IMR-90 (cell line): Measurements from ENCODE around the gene PDE6H. TPM values are rescaled to one million over a fixed set of nuclear protein-coding genes. Genes with fewer than 3 reads are reported as not detected.

Experiments used
- ATAC-seq: fragments of 200-7000 bp; cut with Tn5 transposase; 2 replicates; pipeline ENCODE4 v1.9.1; 2020; ENCODE audit warnings: low read depth, mild to moderate bottlenecking, moderate library complexity
- BruUV-seq: library from RNA; stranded (reverse); fragments of 400-500 nt; replicated peaks from 2 replicates; lab custom pipeline; 2021; lab: Mats Ljungman, UMichigan
- CTCF ChIA-PET: fragments of 300-600 bp; formaldehyde crosslinking; extraction: SDS; loops from one replicate; lab custom pipeline; 2021; ENCODE audit warnings: antibody characterized with exemption; lab: Yijun Ruan, JAX
- POLR2A ChIA-PET: fragments of 300-600 bp; sonication (Branson Sonifier 250); formaldehyde crosslinking; loops from one replicate; lab custom pipeline; 2022; ENCODE audit warnings: antibody characterized with exemption; ENCODE audit not compliant: unreplicated experiment; lab: Charles Lee
- DNase-seq: peaks from one replicate; pipeline ENCODE4 v3.0.0; 2013
- H2AFZ ChIP-seq: replicated peaks from 2 replicates; pipeline ENCODE3; 2013; ENCODE audit warnings: low read length, mild to moderate bottlenecking; ENCODE audit not compliant: poor library complexity
- H2AK5ac ChIP-seq: 2 replicates; pipeline ENCODE4 v1.6.1; 2013; ENCODE audit warnings: low read depth, low read length, inconsistent platforms
- H2AK9ac ChIP-seq: replicated peaks from 2 replicates; pipeline ENCODE3; 2013; ENCODE audit warnings: mild to moderate bottlenecking, low read depth, low read length, moderate library complexity; ENCODE audit not compliant: poor library complexity
- H2BK120ac ChIP-seq: 2 replicates; pipeline ENCODE4 v1.6.1; 2013; ENCODE audit warnings: low read depth, low read length, inconsistent platforms
- H2BK15ac ChIP-seq: 3 replicates; pipeline ENCODE4 v1.6.1; 2013; ENCODE audit warnings: low read depth, low read length, inconsistent platforms
- H2BK20ac ChIP-seq: 2 replicates; pipeline ENCODE4 v1.6.1; 2013; ENCODE audit warnings: low read depth, mild to moderate bottlenecking, inconsistent platforms, low read length, moderate library complexity
- H2BK5ac ChIP-seq: 2 replicates; pipeline ENCODE4 v1.6.1; 2013; ENCODE audit warnings: mild to moderate bottlenecking, low read depth, low read length, inconsistent platforms; ENCODE audit not compliant: poor library complexity, severe bottlenecking
- H3K14ac ChIP-seq: replicated peaks from 2 replicates; pipeline ENCODE4 v1.6.1; 2013; ENCODE audit warnings: low read depth, low read length, inconsistent platforms
- H3K18ac ChIP-seq: 2 replicates; pipeline ENCODE4 v1.6.1; 2013; ENCODE audit warnings: low read depth, low read length, control low read depth
- H3K23ac ChIP-seq: 2 replicates; pipeline ENCODE4 v1.6.1; 2013; ENCODE audit warnings: low read depth, low read length, inconsistent platforms
- H3K27ac ChIP-seq: 2 replicates; pipeline ENCODE4 v1.5.1; 2013; ENCODE audit warnings: mild to moderate bottlenecking, control low read depth, low read length; ENCODE audit not compliant: insufficient read depth
- H3K27me3 ChIP-seq: 2 replicates; pipeline ENCODE4 v1.6.1; 2013; ENCODE audit warnings: low read length; ENCODE audit not compliant: control insufficient read depth, insufficient read depth
- H3K36me3 ChIP-seq: 2 replicates; pipeline ENCODE4 v1.6.1; 2013; ENCODE audit warnings: low read length, mixed read lengths; ENCODE audit not compliant: control insufficient read depth, insufficient read depth
- H3K4ac ChIP-seq: 2 replicates; pipeline ENCODE4 v1.6.1; 2013; ENCODE audit warnings: low read depth, low read length, inconsistent platforms
- H3K4me1 ChIP-seq: 2 replicates; pipeline ENCODE4 v1.6.1; 2013; ENCODE audit warnings: low read length, mixed read lengths; ENCODE audit not compliant: control insufficient read depth, insufficient read depth
- H3K4me2 ChIP-seq: 2 replicates; pipeline ENCODE4 v1.6.1; 2013; ENCODE audit warnings: low read depth, mild to moderate bottlenecking, control low read depth, low read length, moderate library complexity
- H3K4me3 ChIP-seq: 2 replicates; pipeline ENCODE4 v1.5.1; 2013; ENCODE audit warnings: low read depth, mild to moderate bottlenecking, control low read depth, low read length, moderate library complexity; ENCODE audit not compliant: insufficient read depth
- H3K56ac ChIP-seq: 2 replicates; pipeline ENCODE4 v1.6.1; 2013; ENCODE audit warnings: low read length, inconsistent platforms; ENCODE audit not compliant: insufficient read depth; ENCODE audit errors: extremely low read depth
- H3K79me1 ChIP-seq, 2 experiments: 2 replicates each; pipeline ENCODE4 v1.6.1; 2013; ENCODE audit warnings: low read length in 2 of 2, inconsistent platforms in 1 of 2, low read depth in 1 of 2
- H3K9ac ChIP-seq: 2 replicates; pipeline ENCODE4 v1.6.1; 2013; ENCODE audit warnings: low read depth, low read length, control low read depth
- H3K9me1 ChIP-seq: 2 replicates; pipeline ENCODE4 v1.6.1; 2013; ENCODE audit warnings: low read length, inconsistent platforms; ENCODE audit not compliant: insufficient read depth
- H3K9me3 ChIP-seq: 2 replicates; pipeline ENCODE4 v1.6.1; 2013; ENCODE audit warnings: low read length; ENCODE audit not compliant: control insufficient read depth, insufficient read depth
- H4K20me1 ChIP-seq: 2 replicates; pipeline ENCODE4 v1.6.1; 2013; ENCODE audit warnings: low read length, inconsistent platforms; ENCODE audit not compliant: insufficient read depth
- H4K5ac ChIP-seq: 2 replicates; pipeline ENCODE4 v1.6.1; 2013; ENCODE audit warnings: mild to moderate bottlenecking, low read depth, low read length, control low read depth
- H4K8ac ChIP-seq, 2 experiments: 2 replicates each; pipeline ENCODE4 v1.6.1; 2013; ENCODE audit warnings: low read depth in 2 of 2, low read length in 2 of 2, control low read depth in 1 of 2, inconsistent platforms in 1 of 2
- H4K91ac ChIP-seq: 2 replicates; pipeline ENCODE4 v1.6.1; 2013; ENCODE audit warnings: low read depth, low read length, inconsistent platforms; ENCODE audit not compliant: insufficient read depth
- BHLHE40 ChIP-seq: fragments of 150-350 bp; IDR thresholded peaks from 2 replicates; pipeline ENCODE4 v1.6.1; 2016; ENCODE audit warnings: mild to moderate bottlenecking, low read depth, low read length
- CEBPB ChIP-seq: IDR thresholded peaks from 2 replicates; pipeline ENCODE4 v1.6.1; 2012; ENCODE audit warnings: low read depth, low read length, improper control_type of control experiment
- CHD1 ChIP-seq: IDR thresholded peaks from 2 replicates; pipeline ENCODE4 v1.6.1; 2012; ENCODE audit warnings: low read depth, low read length, improper control_type of control experiment
- FOS ChIP-seq: fragments of 150-350 bp; IDR thresholded peaks from 2 replicates; pipeline ENCODE4 v1.6.1; 2016; ENCODE audit warnings: low read depth, low read length
- MAFK ChIP-seq: IDR thresholded peaks from 2 replicates; pipeline ENCODE4 v1.6.1; 2012; ENCODE audit warnings: low read depth, low read length, improper control_type of control experiment
- MAZ ChIP-seq: IDR thresholded peaks from 2 replicates; pipeline ENCODE4 v1.6.1; 2012; ENCODE audit warnings: low read depth, mild to moderate bottlenecking, low read length, improper control_type of control experiment, moderate library complexity, borderline replicate concordance
- MXI1 ChIP-seq: IDR thresholded peaks from 2 replicates; pipeline ENCODE4 v1.6.1; 2012; ENCODE audit warnings: low read depth, mild to moderate bottlenecking, low read length, moderate library complexity, borderline replicate concordance
- NFE2L2 ChIP-seq: fragments of 150-350 bp; IDR thresholded peaks from 2 replicates; pipeline ENCODE4 v1.6.1; 2016; ENCODE audit warnings: low read depth, mild to moderate bottlenecking, low read length
- POLR2A ChIP-seq: IDR thresholded peaks from 2 replicates; pipeline ENCODE4 v1.6.1; 2012; ENCODE audit warnings: mild to moderate bottlenecking, low read depth, low read length
- RAD21 ChIP-seq: IDR thresholded peaks from 2 replicates; pipeline ENCODE4 v1.6.1; 2012; ENCODE audit warnings: low read length, improper control_type of control experiment
- RCOR1 ChIP-seq: IDR thresholded peaks from 2 replicates; pipeline ENCODE4 v1.6.1; 2012; ENCODE audit warnings: mild to moderate bottlenecking, low read length, improper control_type of control experiment; ENCODE audit not compliant: insufficient replicate concordance
- RFX5 ChIP-seq: IDR thresholded peaks from 2 replicates; pipeline ENCODE4 v1.8.0; 2012; ENCODE audit warnings: low read depth, mild to moderate bottlenecking, low read length, moderate library complexity
- SMC3 ChIP-seq: fragments of 150-350 bp; IDR thresholded peaks from 2 replicates; pipeline ENCODE4 v1.6.1; 2016; ENCODE audit warnings: low read depth, mild to moderate bottlenecking, antibody characterized with exemption, low read length, moderate library complexity
- WGBS, 2 experiments: methylation state at CpG; one replicate each; pipeline versions ENCODE4 v1.1.5 to v1.1.7; 2013; ENCODE audit warnings: missing lambda C conversion rate in 2 of 2; ENCODE audit not compliant: insufficient read length in 1 of 2; ENCODE audit errors: extremely low coverage in 2 of 2; 5-methylcytosine and 5-hydroxymethylcytosine counted together
- dilution Hi-C: fragments of 300-500 bp; cut with HindIII; formaldehyde crosslinking; loops from one replicate; pipeline ENCODE4 v1.14.3; 2018; ENCODE audit warnings: low sequenced_read_pairs; ENCODE audit not compliant: unreplicated experiment
- in situ Hi-C: fragments of 300-500 bp; cut with MboI; formaldehyde crosslinking; loops from 3 replicates; pipeline ENCODE4 v1.14.3; 2019; ENCODE audit warnings: low sequenced_read_pairs, inconsistent platforms, mixed read lengths
- intact Hi-C: fragments of 100-400 bp; cut with micrococcal nuclease; formaldehyde crosslinking; loops from 2 replicates; pipeline ENCODE4 v1.10.0; 2022
- polyA plus RNA-seq, 3 experiments: library from polyadenylated mRNA; depleted of rRNA; stranded (reverse); fragments of >200 nt; gene quantifications; 2 replicates each; pipeline ENCODE4 v1.2.3, GENCODE V29; 2012; ENCODE audit warnings: low replicate concordance in 1 of 3
- total RNA-seq: library from RNA; depleted of rRNA; stranded (reverse); fragments of >200 nt; gene quantifications from 2 replicates; pipeline ENCODE4 v1.2.3, GENCODE V29; 2012
- TF ChIP-seq, protein P1 (sequence below): conservative IDR thresholded peaks from 2 replicates; pipeline ENCODE4 v1.5.1; 2012; ENCODE audit warnings: mild to moderate bottlenecking, low read depth, low read length, improper control_type of control experiment
- TF ChIP-seq, protein P2 (sequence below): fragments of 150-350 bp; IDR thresholded peaks from 2 replicates; pipeline ENCODE4 v1.6.1; 2017; ENCODE audit warnings: mild to moderate bottlenecking, antibody characterized with exemption, low read length, low read depth
- TF ChIP-seq, protein P3 (sequence below): fragments of 150-350 bp; IDR thresholded peaks from 2 replicates; pipeline ENCODE4 v1.6.1; 2016; ENCODE audit warnings: low read depth, mild to moderate bottlenecking, low read length, moderate library complexity, borderline replicate concordance

PDE6H gene
- total and polyA plus RNA-seq, 2 of the 4 experiments (the other 2 are of a cell fraction), result not detected

DNA sequence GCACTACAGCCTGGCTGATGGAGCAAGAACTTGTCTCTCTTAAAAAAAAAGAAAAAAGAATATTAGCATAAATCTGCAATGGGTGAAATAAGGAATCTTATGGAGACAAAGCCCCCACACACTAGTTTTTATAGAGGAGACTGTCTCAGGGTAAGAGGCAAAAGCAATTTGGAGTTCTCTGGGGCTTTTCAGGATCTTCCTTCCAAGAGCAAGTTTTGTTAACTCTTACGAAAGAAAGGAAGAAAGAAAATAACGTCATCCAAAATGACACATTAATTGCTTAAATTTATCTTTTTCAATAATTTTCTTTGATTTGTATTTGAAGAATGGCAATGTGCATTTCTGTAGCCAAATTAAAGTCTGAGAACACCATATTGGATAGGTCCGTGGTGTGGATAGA, 3.8 kb downstream of the PDE6H start:
- Histone ChIP-seq H2BK20ac (no peak overlapping the region), H4K20me1 (no peaks in the 10 kb centered on the region), H3K4ac (no peak overlapping the region), H3K27me3 (peaks cover 3% of the 10 kb centered on the region; the same call in 1 of the 2 replicates), H3K79me1 (no peaks in the 10 kb centered on the region), H3K36me3 (no peaks in the 10 kb centered on the region), H2BK120ac (no peak overlapping the region), H2AFZ (no peak overlapping the region), H3K4me3 (no peak overlapping the region), H2BK5ac (no peak overlapping the region), H4K91ac (no peak overlapping the region), H4K5ac (no peak overlapping the region), H2AK5ac (no peak overlapping the region), H3K14ac (no peak overlapping the region), H3K4me1 (no peaks in the 10 kb centered on the region), H4K8ac (no peak overlapping the region), H3K18ac (no peak overlapping the region), H3K23ac (no peak overlapping the region), H3K4me2 (no peak overlapping the region), H2BK15ac (no peak overlapping the region), H3K27ac (no peak overlapping the region), H2AK9ac (no peak overlapping the region), H3K9me1 (no peaks in the 10 kb centered on the region), H3K9me3 (no peaks in the 10 kb centered on the region), H3K9ac (no peak overlapping the region), H3K56ac (no peak overlapping the region)
- no peak for TF ChIP-seq CHD1
- TF ChIP-seq, protein P1, sequence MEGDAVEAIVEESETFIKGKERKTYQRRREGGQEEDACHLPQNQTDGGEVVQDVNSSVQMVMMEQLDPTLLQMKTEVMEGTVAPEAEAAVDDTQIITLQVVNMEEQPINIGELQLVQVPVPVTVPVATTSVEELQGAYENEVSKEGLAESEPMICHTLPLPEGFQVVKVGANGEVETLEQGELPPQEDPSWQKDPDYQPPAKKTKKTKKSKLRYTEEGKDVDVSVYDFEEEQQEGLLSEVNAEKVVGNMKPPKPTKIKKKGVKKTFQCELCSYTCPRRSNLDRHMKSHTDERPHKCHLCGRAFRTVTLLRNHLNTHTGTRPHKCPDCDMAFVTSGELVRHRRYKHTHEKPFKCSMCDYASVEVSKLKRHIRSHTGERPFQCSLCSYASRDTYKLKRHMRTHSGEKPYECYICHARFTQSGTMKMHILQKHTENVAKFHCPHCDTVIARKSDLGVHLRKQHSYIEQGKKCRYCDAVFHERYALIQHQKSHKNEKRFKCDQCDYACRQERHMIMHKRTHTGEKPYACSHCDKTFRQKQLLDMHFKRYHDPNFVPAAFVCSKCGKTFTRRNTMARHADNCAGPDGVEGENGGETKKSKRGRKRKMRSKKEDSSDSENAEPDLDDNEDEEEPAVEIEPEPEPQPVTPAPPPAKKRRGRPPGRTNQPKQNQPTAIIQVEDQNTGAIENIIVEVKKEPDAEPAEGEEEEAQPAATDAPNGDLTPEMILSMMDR, result no peak
- no peak for TF ChIP-seq POLR2A
- TF ChIP-seq MXI1, result no peak
- TF ChIP-seq NFE2L2, result no peak
- TF ChIP-seq MAZ, result no peak
- TF ChIP-seq SMC3, result no peak
- TF ChIP-seq FOS, result no peak
- TF ChIP-seq, protein P2, sequence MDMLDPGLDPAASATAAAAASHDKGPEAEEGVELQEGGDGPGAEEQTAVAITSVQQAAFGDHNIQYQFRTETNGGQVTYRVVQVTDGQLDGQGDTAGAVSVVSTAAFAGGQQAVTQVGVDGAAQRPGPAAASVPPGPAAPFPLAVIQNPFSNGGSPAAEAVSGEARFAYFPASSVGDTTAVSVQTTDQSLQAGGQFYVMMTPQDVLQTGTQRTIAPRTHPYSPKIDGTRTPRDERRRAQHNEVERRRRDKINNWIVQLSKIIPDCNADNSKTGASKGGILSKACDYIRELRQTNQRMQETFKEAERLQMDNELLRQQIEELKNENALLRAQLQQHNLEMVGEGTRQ, result no peak
- TF ChIP-seq MAFK, result no peak
- no peak for TF ChIP-seq CEBPB
- no peak for TF ChIP-seq RAD21
- TF ChIP-seq RFX5, result no peak
- TF ChIP-seq BHLHE40, result no peak
- TF ChIP-seq, protein P3, sequence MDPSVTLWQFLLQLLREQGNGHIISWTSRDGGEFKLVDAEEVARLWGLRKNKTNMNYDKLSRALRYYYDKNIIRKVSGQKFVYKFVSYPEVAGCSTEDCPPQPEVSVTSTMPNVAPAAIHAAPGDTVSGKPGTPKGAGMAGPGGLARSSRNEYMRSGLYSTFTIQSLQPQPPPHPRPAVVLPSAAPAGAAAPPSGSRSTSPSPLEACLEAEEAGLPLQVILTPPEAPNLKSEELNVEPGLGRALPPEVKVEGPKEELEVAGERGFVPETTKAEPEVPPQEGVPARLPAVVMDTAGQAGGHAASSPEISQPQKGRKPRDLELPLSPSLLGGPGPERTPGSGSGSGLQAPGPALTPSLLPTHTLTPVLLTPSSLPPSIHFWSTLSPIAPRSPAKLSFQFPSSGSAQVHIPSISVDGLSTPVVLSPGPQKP, result no peak
- TF ChIP-seq RCOR1, result no peak
- CTCF ChIA-PET, result no interaction called here
- in situ Hi-C loops (loop anchor here (25.0 kb wide), 1 partner anchor 739 kb away; no protein-coding TSS in a partner anchor), intact Hi-C loops (no loop called here), dilution Hi-C loops (no loop called here)
- POLR2A ChIA-PET, result no interaction called here
- ATAC-seq (no peak), DNase-seq (no peak)
- WGBS, 2 experiments, result 100% methylated on average over 1 of the region's 3 CpGs; no CpG with 5 or more reads in 1 of the 2 experiments
- BruUV-seq, result no TSS peak
